GM12878 (cell line): Measurements from ENCODE around the gene KCNJ16. TPM values are rescaled to one million over a fixed set of nuclear protein-coding genes. Genes with fewer than 3 reads are reported as not detected.

Experiments used
- ATAC-seq: fragments of 200-7000 bp; cut with Tn5 transposase; 3 replicates; pipeline ENCODE4 v1.9.1; 2020; ENCODE audit warnings: mild to moderate bottlenecking, moderate library complexity
- BruUV-seq: library from RNA; stranded (reverse); fragments of 400-500 nt; replicated peaks from 2 replicates; lab custom pipeline; 2021; lab: Mats Ljungman, UMichigan
- CTCF ChIA-PET: fragments of 300-600 bp; sonication (Branson Sonifier 250); formaldehyde crosslinking; extraction: SDS; loops from one replicate; lab custom pipeline; 2021; ENCODE audit warnings: inconsistent platforms; lab: Yijun Ruan, JAX
- POLR2A ChIA-PET: fragments of 350-600 bp; formaldehyde crosslinking; extraction: SDS; loops from one replicate; lab custom pipeline; 2021; ENCODE audit warnings: inconsistent platforms; lab: Charles Lee
- RAD21 ChIA-PET: fragments of 300-600 bp; sonication (Branson Sonifier 250); formaldehyde crosslinking; loops from one replicate; lab custom pipeline; 2023; ENCODE audit warnings: antibody characterized with exemption; ENCODE audit not compliant: unreplicated experiment; lab: Charles Lee
- SMC1A ChIA-PET: fragments of 300-600 bp; sonication (Branson Sonifier 250); formaldehyde crosslinking; loops from one replicate; lab custom pipeline; 2023; ENCODE audit not compliant: unreplicated experiment, uncharacterized antibody; lab: Charles Lee
- DNase-seq: peaks from one replicate; pipeline ENCODE4 v3.0.0-alpha.2; 2011; ENCODE audit warnings: low read depth, low spot score
- FAIRE-seq: peaks from 3 replicates; lab custom pipeline; 2011; peaks lifted over from hg19 to GRCh38; lab: Jason Lieb, UNC
- H2AFZ ChIP-seq: 2 replicates; pipeline ENCODE4 v1.6.0; 2011; ENCODE audit warnings: low read depth, low read length, control low read depth; ENCODE audit not compliant: control insufficient read depth
- H3K27ac ChIP-seq: 2 replicates; pipeline ENCODE4 v1.5.1; 2011; ENCODE audit warnings: control low read depth; ENCODE audit not compliant: control insufficient read depth, insufficient read depth
- H3K27me3 ChIP-seq, 2 experiments: replicated peaks in 1 of 2; 2 replicates each; pipeline versions ENCODE4 v1.6.0 to v1.6.1; 2011; ENCODE audit warnings: low read length in 1 of 2; ENCODE audit not compliant: control insufficient read depth in 2 of 2, insufficient read depth in 2 of 2
- H3K36me3 ChIP-seq, 2 experiments: 2 replicates each; pipeline ENCODE4 v1.5.1; 2011; ENCODE audit warnings: low read length in 1 of 2; ENCODE audit not compliant: control insufficient read depth in 2 of 2, insufficient read depth in 2 of 2
- H3K4me1 ChIP-seq: 2 replicates; pipeline ENCODE4 v1.6.1; 2011; ENCODE audit warnings: mild to moderate bottlenecking, low read length, moderate library complexity, mixed read lengths; ENCODE audit not compliant: control insufficient read depth, insufficient read depth
- H3K4me2 ChIP-seq: 2 replicates; pipeline ENCODE4 v1.6.0; 2011; ENCODE audit warnings: control low read depth; ENCODE audit not compliant: control insufficient read depth, insufficient read depth
- H3K4me3 ChIP-seq: fragments of 200-600 bp; sonication (generic); 2 replicates; pipeline ENCODE4 v1.5.1; 2016
- H3K79me2 ChIP-seq: 2 replicates; pipeline ENCODE4 v1.6.0; 2011; ENCODE audit warnings: low read length; ENCODE audit not compliant: control insufficient read depth, insufficient read depth
- H3K9ac ChIP-seq: 2 replicates; pipeline ENCODE4 v1.8.0; 2011; ENCODE audit warnings: low read length, control low read depth, mixed read lengths; ENCODE audit not compliant: control insufficient read depth, insufficient read depth
- H3K9me3 ChIP-seq: replicated peaks from 3 replicates; pipeline ENCODE4 v1.5.1; 2011; ENCODE audit warnings: mild to moderate bottlenecking, low read length; ENCODE audit not compliant: control insufficient read depth, insufficient read depth
- H4K20me1 ChIP-seq: 2 replicates; pipeline ENCODE4 v1.6.0; 2011; ENCODE audit not compliant: control insufficient read depth, insufficient read depth
- CBX5 ChIP-seq: sonication (generic); IDR thresholded peaks from 2 replicates; pipeline ENCODE4 v1.6.1; 2016; ENCODE audit warnings: low read depth, moderate library complexity, mild to moderate bottlenecking, inconsistent platforms
- CHD1 ChIP-seq: IDR thresholded peaks from 2 replicates; pipeline ENCODE4 v1.6.1; 2012; ENCODE audit warnings: low read depth, low read length, improper control_type of control experiment
- SMAD5 ChIP-seq: IDR thresholded peaks from 2 replicates; pipeline ENCODE4 v1.6.1; 2016; ENCODE audit warnings: antibody characterized with exemption, low read depth
- YBX1 ChIP-seq: fragments of 450-650 bp; IDR thresholded peaks from 2 replicates; pipeline ENCODE4 v1.6.1; 2016; ENCODE audit warnings: antibody characterized with exemption
- WGBS: methylation state at CpG from one replicate; pipeline ENCODE4 v1.1.6; 2016; ENCODE audit warnings: low lambda C conversion rate; ENCODE audit not compliant: insufficient replicate concordance, insufficient coverage; ENCODE audit errors: missing lambda C conversion rate; 5-methylcytosine and 5-hydroxymethylcytosine counted together
- in situ Hi-C: fragments of 300-500 bp; cut with MboI; formaldehyde crosslinking; loops from 9 replicates; pipeline ENCODE4 v1.14.3; 2018; ENCODE audit warnings: mixed read lengths
- intact Hi-C: fragments of 100-400 bp; cut with micrococcal nuclease; formaldehyde crosslinking; loops from one replicate; pipeline ENCODE4 v1.14.2; 2022; ENCODE audit not compliant: unreplicated experiment
- polyA plus RNA-seq, 11 experiments: library from polyadenylated mRNA; depleted of rRNA in 4 of 11; unstranded in 6 of 11; stranded (reverse) in 5 of 11; fragments of >200 nt; fragmentation: Nextera tagmentation in 4 of 11; fragmentation: Illumina TruSeq in 1 of 11; extraction: Ambion mirVana in 4 of 11; extraction: Trizol in 1 of 11; gene quantifications; 1 replicate in 1 of 11; 2 replicates in 10 of 11; pipeline versions ENCODE4 v1.2.1 to v1.2.3, GENCODE V29; 2011 to 2016; ENCODE audit warnings: inconsistent platforms in 2 of 11, missing spikeins in 2 of 11, low read depth in 1 of 11
- total RNA-seq, 4 experiments: library from RNA; depleted of rRNA in 3 of 4; stranded (reverse); fragments of >200 nt in 3 of 4; fragmentation: Illumina TruSeq in 1 of 4; extraction: Trizol in 1 of 4; gene quantifications; 2 replicates each; pipeline versions ENCODE4 v1.2.1 to v1.2.3, GENCODE V29; 2013 to 2021
- TF ChIP-seq, protein P1 (sequence below): IDR thresholded peaks from 2 replicates; pipeline ENCODE4 v1.6.1; 2012; ENCODE audit warnings: low read length, inconsistent platforms
- TF ChIP-seq, protein P2 (sequence below): fragments of 450-650 bp; IDR thresholded peaks from 2 replicates; pipeline ENCODE4 v1.6.1; 2017; ENCODE audit warnings: borderline replicate concordance

Gene KCNJ16
- total and polyA plus RNA-seq, 10 of the 15 experiments (the other 5 are each of a cell fraction or from before 2014, with no cell fraction given) = 0.08 to 0.24 (median 0.20) TPM; not detected in 7

DNA sequence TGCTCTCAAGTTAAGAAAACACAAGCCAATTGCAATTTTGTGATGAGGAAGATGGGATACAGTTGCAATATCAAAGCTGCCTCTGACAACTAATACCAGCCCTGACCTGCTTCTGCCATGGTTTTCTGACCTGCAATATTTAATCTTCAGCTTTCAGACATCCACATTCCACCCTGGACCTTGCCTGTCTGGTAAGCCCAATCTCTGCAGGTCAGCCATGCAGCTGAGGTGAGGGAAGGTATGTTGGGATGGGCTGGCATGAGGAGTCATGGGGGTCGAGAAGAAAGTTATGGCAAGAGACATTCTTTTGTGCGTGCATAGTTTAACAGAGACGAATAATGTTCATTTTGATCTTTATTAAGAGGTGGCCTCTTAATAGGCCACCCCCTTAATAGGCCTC is 31.5 kb downstream of the KCNJ16 start:
- CTCF ChIA-PET = interaction anchor here (1.2 kb wide), 1 partner anchor 21 kb away, joined by 3 read pairs; no protein-coding TSS in a partner anchor
- BruUV-seq = no TSS peak
- SMC1A ChIA-PET = interaction anchor here (0.7 to 1.0 kb wide), 2 partner anchors 11 to 523 kb away, joined by 3 read pairs; no protein-coding TSS in a partner anchor
- H4K20me1 ChIP-seq = no peaks in the 10 kb centered on the region
- POLR2A ChIA-PET = no interaction called here
- in situ Hi-C loops = no loop called here
- H3K27ac ChIP-seq = no peak overlapping the region
- ATAC-seq (no peak), FAIRE-seq (no peak), DNase-seq (no peak)
- no peak overlapping the region for H2AFZ ChIP-seq
- WGBS = 0% methylated on average over 3 of the region's 3 CpGs
- TF ChIP-seq, protein P1, sequence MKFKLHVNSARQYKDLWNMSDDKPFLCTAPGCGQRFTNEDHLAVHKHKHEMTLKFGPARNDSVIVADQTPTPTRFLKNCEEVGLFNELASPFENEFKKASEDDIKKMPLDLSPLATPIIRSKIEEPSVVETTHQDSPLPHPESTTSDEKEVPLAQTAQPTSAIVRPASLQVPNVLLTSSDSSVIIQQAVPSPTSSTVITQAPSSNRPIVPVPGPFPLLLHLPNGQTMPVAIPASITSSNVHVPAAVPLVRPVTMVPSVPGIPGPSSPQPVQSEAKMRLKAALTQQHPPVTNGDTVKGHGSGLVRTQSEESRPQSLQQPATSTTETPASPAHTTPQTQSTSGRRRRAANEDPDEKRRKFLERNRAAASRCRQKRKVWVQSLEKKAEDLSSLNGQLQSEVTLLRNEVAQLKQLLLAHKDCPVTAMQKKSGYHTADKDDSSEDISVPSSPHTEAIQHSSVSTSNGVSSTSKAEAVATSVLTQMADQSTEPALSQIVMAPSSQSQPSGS = no peak
- TF ChIP-seq, protein P2, sequence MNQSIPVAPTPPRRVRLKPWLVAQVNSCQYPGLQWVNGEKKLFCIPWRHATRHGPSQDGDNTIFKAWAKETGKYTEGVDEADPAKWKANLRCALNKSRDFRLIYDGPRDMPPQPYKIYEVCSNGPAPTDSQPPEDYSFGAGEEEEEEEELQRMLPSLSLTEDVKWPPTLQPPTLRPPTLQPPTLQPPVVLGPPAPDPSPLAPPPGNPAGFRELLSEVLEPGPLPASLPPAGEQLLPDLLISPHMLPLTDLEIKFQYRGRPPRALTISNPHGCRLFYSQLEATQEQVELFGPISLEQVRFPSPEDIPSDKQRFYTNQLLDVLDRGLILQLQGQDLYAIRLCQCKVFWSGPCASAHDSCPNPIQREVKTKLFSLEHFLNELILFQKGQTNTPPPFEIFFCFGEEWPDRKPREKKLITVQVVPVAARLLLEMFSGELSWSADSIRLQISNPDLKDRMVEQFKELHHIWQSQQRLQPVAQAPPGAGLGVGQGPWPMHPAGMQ = no peak
- no peak for TF ChIP-seq CBX5
- TF ChIP-seq CHD1 = no peak
- no peak for TF ChIP-seq YBX1
- no peak for TF ChIP-seq SMAD5
- no peaks in the 10 kb centered on the region for H3K79me2 ChIP-seq
- H3K36me3 ChIP-seq = no peaks in the 10 kb centered on the region
- no peaks in the 10 kb centered on the region for H3K27me3 ChIP-seq
- H3K9me3 ChIP-seq = no peaks in the 10 kb centered on the region
- no peaks in the 10 kb centered on the region for H3K4me1 ChIP-seq
- no peak overlapping the region for H3K9ac ChIP-seq
- no peak overlapping the region for H3K4me3 ChIP-seq
- RAD21 ChIA-PET = no interaction called here
- no peak overlapping the region for H3K4me2 ChIP-seq
- intact Hi-C loops = no loop called here
